A673 (cell line): ENCODE results near the gene GABRR1. TPM values are rescaled to one million over a fixed set of nuclear protein-coding genes. Genes with fewer than 3 reads are reported as not detected.

Source experiments
- BruUV-seq: library from RNA; stranded (reverse); fragments of 400-500 nt; replicated peaks from 2 replicates; lab custom pipeline; 2021; lab: Mats Ljungman, UMichigan
- CTCF ChIA-PET: fragments of 300-600 bp; sonication (Branson Sonifier 250); formaldehyde crosslinking; loops from one replicate; lab custom pipeline; 2022; ENCODE audit warnings: antibody characterized with exemption; lab: Charles Lee
- POLR2A ChIA-PET: fragments of 300-600 bp; sonication (Branson Sonifier 250); formaldehyde crosslinking; loops from one replicate; lab custom pipeline; 2022; ENCODE audit warnings: antibody characterized with exemption; ENCODE audit not compliant: low non-redundant PET; lab: Charles Lee
- DNase-seq: peaks from one replicate; pipeline ENCODE4 v3.0.0-alpha.2; 2015; ENCODE audit warnings: low spot score
- H3K27ac ChIP-seq: fragments of 200-600 bp; sonication (generic); 2 replicates; pipeline ENCODE4 v1.5.1; 2016; ENCODE audit warnings: mixed run types, low read depth, mild to moderate bottlenecking, mixed read lengths, antibody characterized with exemption, low read length; ENCODE audit not compliant: poor library complexity, severe bottlenecking
- H3K27me3 ChIP-seq: fragments of 200-600 bp; sonication (generic); replicated peaks from 2 replicates; pipeline ENCODE4 v1.6.1; 2017; ENCODE audit warnings: mixed run types, low read depth, mild to moderate bottlenecking, mixed read lengths, antibody characterized with exemption, low read length; ENCODE audit not compliant: insufficient read depth, poor library complexity
- H3K36me3 ChIP-seq: fragments of 200-600 bp; sonication (generic); 2 replicates; pipeline ENCODE4 v1.6.1; 2016; ENCODE audit warnings: mixed run types, mild to moderate bottlenecking, mixed read lengths, antibody characterized with exemption, low read length; ENCODE audit not compliant: insufficient read depth, poor library complexity, severe bottlenecking
- H3K4me1 ChIP-seq: fragments of 200-600 bp; sonication (generic); 2 replicates; pipeline ENCODE4 v1.6.1; 2017; ENCODE audit warnings: mixed run types, mild to moderate bottlenecking, mixed read lengths, antibody characterized with exemption, low read length; ENCODE audit not compliant: insufficient read depth, poor library complexity, severe bottlenecking
- H3K4me3 ChIP-seq: fragments of 200-600 bp; sonication (generic); 2 replicates; pipeline ENCODE4 v1.5.1; 2016; ENCODE audit warnings: low read depth, mixed run types, mild to moderate bottlenecking, mixed read lengths, low read length; ENCODE audit not compliant: poor library complexity, severe bottlenecking
- H3K9me3 ChIP-seq: fragments of 200-600 bp; sonication (generic); 2 replicates; pipeline ENCODE4 v1.6.1; 2016; ENCODE audit warnings: mixed run types, low read depth, mild to moderate bottlenecking, mixed read lengths, antibody characterized with exemption, low read length; ENCODE audit not compliant: poor library complexity, severe bottlenecking
- CTCF ChIP-seq: fragments of 300-800, 200-600 bp; sonication (generic); conservative IDR thresholded peaks from 2 replicates; pipeline ENCODE4 v1.5.1; 2017; ENCODE audit warnings: low read depth, mild to moderate bottlenecking, antibody characterized with exemption, low read length, moderate library complexity, mixed read lengths
- EZH2 ChIP-seq: fragments of 200-600 bp; sonication (generic); IDR thresholded peaks from 2 replicates; pipeline ENCODE4 v1.6.1; 2017; ENCODE audit warnings: borderline replicate concordance, low read depth, mild to moderate bottlenecking, mixed read lengths, antibody characterized with exemption, low read length; ENCODE audit not compliant: poor library complexity, severe bottlenecking
- intact Hi-C: fragments of 100-400 bp; cut with micrococcal nuclease; formaldehyde crosslinking; loops from one replicate; pipeline ENCODE4 v1.10.0; 2022; ENCODE audit not compliant: unreplicated experiment
- total RNA-seq: library from RNA; stranded (reverse); gene quantifications from 2 replicates; pipeline ENCODE4 v1.2.3, GENCODE V29; 2021

Gene GABRR1
- total RNA-seq, 1 experiment from 2014 or later: 0.67 TPM

- intact Hi-C loops: no loop called here
Measured at GRCh38 chr6:89260310-89260709, 43.2 kb upstream of the GABRR1 start.

DNA sequence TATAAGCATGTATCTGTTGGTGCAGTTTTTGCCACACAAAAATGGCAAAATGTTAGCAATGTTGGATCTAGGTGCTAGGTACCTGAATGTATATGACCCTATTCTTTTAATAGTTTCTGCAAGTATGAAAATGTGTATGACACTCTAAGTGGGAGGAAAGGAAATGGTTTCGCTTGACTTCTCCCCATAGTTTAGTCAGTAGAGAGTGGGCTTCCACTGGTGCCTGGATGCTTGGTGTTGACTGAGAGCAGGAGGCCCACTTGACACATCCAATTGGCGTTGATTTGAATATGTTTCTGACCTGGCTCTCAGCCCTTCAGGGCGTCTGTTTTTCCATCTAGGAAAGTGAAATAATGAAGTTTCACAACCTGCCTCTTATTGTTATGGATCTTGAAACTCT is 41.8 kb upstream of the GABRR1 start:
- H3K27me3 ChIP-seq: no peaks in the 10 kb centered on the region
- intact Hi-C loops: no loop called here
- ChIA-PET POLR2A (no interaction called here), CTCF (interaction anchor here (0.7 kb wide), 1 partner anchor 23 kb away, joined by 3 read pairs; no protein-coding TSS in a partner anchor)
- DNase-seq: no peak
- no peaks in the 10 kb centered on the region for H3K4me1 ChIP-seq
- no peak overlapping the region for H3K4me3 ChIP-seq
- H3K36me3 ChIP-seq: no peaks in the 10 kb centered on the region
- no peaks in the 10 kb centered on the region for H3K9me3 ChIP-seq
- no TSS peak for BruUV-seq
- TF ChIP-seq CTCF: no peak
- TF ChIP-seq EZH2: no peak
- no peak overlapping the region for H3K27ac ChIP-seq

More at GRCh38 chr6:89260310-89260709, 43.2 kb upstream of the GABRR1 start:
- H3K4me3 ChIP-seq: no peak overlapping the region
- H3K27me3 ChIP-seq: no peaks in the 10 kb centered on the region
- no peaks in the 10 kb centered on the region for H3K36me3 ChIP-seq
- H3K27ac ChIP-seq: no peak overlapping the region
- TF ChIP-seq EZH2 (no peak), CTCF (no peak)
- no TSS peak for BruUV-seq
- POLR2A ChIA-PET: no interaction called here
- CTCF ChIA-PET: no interaction called here
- no peaks in the 10 kb centered on the region for H3K9me3 ChIP-seq
- H3K4me1 ChIP-seq: no peaks in the 10 kb centered on the region
- no peak for DNase-seq

GRCh38 chr6:89257781-89258180 is 40.6 kb upstream of the GABRR1 start:
- ChIA-PET POLR2A (no interaction called here), CTCF (no interaction called here)
- TF ChIP-seq CTCF: no peak
- BruUV-seq: no TSS peak
- no peak overlapping the region for H3K4me3 ChIP-seq
- no peaks in the 10 kb centered on the region for H3K27me3 ChIP-seq
- no peaks in the 10 kb centered on the region for H3K4me1 ChIP-seq
- intact Hi-C loops: no loop called here
- DNase-seq: no peak
- no peaks in the 10 kb centered on the region for H3K36me3 ChIP-seq
- no peak overlapping the region for H3K27ac ChIP-seq
- no peaks in the 10 kb centered on the region for H3K9me3 ChIP-seq
